Fibroblast of lung (primary cell): ENCODE data around the gene NUAK2. TPM values are rescaled to one million over a fixed set of nuclear protein-coding genes. Genes with fewer than 3 reads are reported as not detected.

Experiments used
- DNase-seq, 2 donors: peaks; one replicate each; pipeline versions ENCODE4 v3.0.0 to v3.0.0-alpha.2; 2010; ENCODE audit warnings: low read depth in 2 of 2
- H2AFZ ChIP-seq: 2 replicates; pipeline ENCODE4 v1.5.1; 2012; ENCODE audit warnings: low read length, control low read depth, inconsistent platforms
- H3K27ac ChIP-seq: 2 replicates; pipeline ENCODE4 v1.5.1; 2011; ENCODE audit warnings: low read length, control low read depth; ENCODE audit not compliant: insufficient read depth
- H3K27me3 ChIP-seq: 2 replicates; pipeline ENCODE4 v1.5.1; 2011; ENCODE audit warnings: mild to moderate bottlenecking, low read length; ENCODE audit not compliant: control insufficient read depth, insufficient read depth
- H3K36me3 ChIP-seq: 2 replicates; pipeline ENCODE4 v1.5.1; 2011; ENCODE audit warnings: low read length; ENCODE audit not compliant: control insufficient read depth, insufficient read depth
- H3K4me1 ChIP-seq: 2 replicates; pipeline ENCODE4 v1.5.1; 2011; ENCODE audit warnings: low read length; ENCODE audit not compliant: control insufficient read depth, insufficient read depth; ENCODE audit errors: extremely low read depth
- H3K4me2 ChIP-seq: 2 replicates; pipeline ENCODE4 v1.5.1; 2011; ENCODE audit warnings: low read length, control low read depth; ENCODE audit not compliant: insufficient read depth; ENCODE audit errors: extremely low read depth
- H3K4me3 ChIP-seq, 4 experiments: fragments of 200-600 bp in 1 of 4; sonication (generic) in 1 of 4; replicated peaks in 1 of 4; 2 replicates each; pipeline ENCODE4 v1.5.1; 2011 to 2016; ENCODE audit warnings: low read length in 4 of 4, low read depth in 3 of 4, mild to moderate bottlenecking in 3 of 4, control low read depth in 2 of 4, inconsistent platforms in 1 of 4, mixed read lengths in 1 of 4; ENCODE audit not compliant: insufficient read depth in 1 of 4; ENCODE audit errors: control extremely low read depth in 1 of 4
- H3K79me2 ChIP-seq: 2 replicates; pipeline ENCODE4 v1.5.1; 2012; ENCODE audit warnings: mild to moderate bottlenecking, low read length, inconsistent platforms; ENCODE audit not compliant: control insufficient read depth, insufficient read depth
- H3K9ac ChIP-seq: 2 replicates; pipeline ENCODE4 v1.5.1; 2011; ENCODE audit warnings: mild to moderate bottlenecking, low read length, control low read depth; ENCODE audit not compliant: insufficient read depth
- H3K9me3 ChIP-seq: 2 replicates; pipeline ENCODE4 v1.5.1; 2012; ENCODE audit warnings: low read depth, low read length; ENCODE audit not compliant: control insufficient read depth, insufficient read depth
- H4K20me1 ChIP-seq: 2 replicates; pipeline ENCODE4 v1.5.1; 2011; ENCODE audit warnings: low read length; ENCODE audit not compliant: control insufficient read depth, insufficient read depth; ENCODE audit errors: extremely low read depth
- CTCF ChIP-seq, 2 donors: IDR thresholded peaks in 1 of 2; conservative IDR thresholded peaks in 1 of 2; 1 replicate in 1 of 2; 2 replicates in 1 of 2; pipeline ENCODE4 v1.5.1; 2011 to 2012; ENCODE audit warnings: low read length in 2 of 2, control low read depth in 1 of 2, inconsistent platforms in 1 of 2, low read depth in 1 of 2, mild to moderate bottlenecking in 1 of 2
- EZH2 ChIP-seq: IDR thresholded peaks from 2 replicates; pipeline ENCODE4 v1.5.1; 2012; ENCODE audit warnings: low read length, control low read depth, mild to moderate bottlenecking; ENCODE audit errors: missing control alignments
- polyA plus RNA-seq, 2 donors: library from polyadenylated mRNA; depleted of rRNA in 1 of 2; stranded (reverse) in 1 of 2; unstranded in 1 of 2; fragments of >200 nt; gene quantifications; 2 replicates each; pipeline ENCODE4 v1.2.1, GENCODE V29; 2011 to 2012; ENCODE audit warnings: missing spikeins in 1 of 2
- total RNA-seq: library from RNA; depleted of rRNA; stranded (reverse); fragments of >200 nt; gene quantifications from 2 replicates; pipeline ENCODE4 v1.2.1, GENCODE V29; 2014

The NUAK2 gene
- total and polyA plus RNA-seq, 2 donors (not counting 1 experiment from before 2014, with no cell fraction given), result 1.7 to 4.9 TPM

GRCh38 chr1:205268846-205269680, 52.5 kb downstream of the NUAK2 start:
- Histone ChIP-seq H4K20me1 (no peaks in the 10 kb centered on the region), H3K4me2 (no peak overlapping the region), H3K79me2 (no peaks in the 10 kb centered on the region), H3K9ac (no peak overlapping the region), H3K9me3 (no peaks in the 10 kb centered on the region), H3K36me3 (peaks cover 1% of the 10 kb centered on the region), H3K4me1 (no peaks in the 10 kb centered on the region), H2AFZ (no peak overlapping the region), H3K4me3 (no peak overlapping the region), H3K27ac (no peak overlapping the region), H3K27me3 (no peaks in the 10 kb centered on the region)
- DNase-seq, result no peak
- no peak for TF ChIP-seq EZH2

- Histone ChIP-seq H3K36me3 (peaks cover 1% of the 10 kb centered on the region), H3K79me2 (no peaks in the 10 kb centered on the region), H4K20me1 (no peaks in the 10 kb centered on the region), H2AFZ (no peak overlapping the region), H3K9ac (no peak overlapping the region), H3K27ac (no peak overlapping the region), H3K4me2 (no peak overlapping the region), H3K27me3 (no peaks in the 10 kb centered on the region), H3K4me3 (no peak overlapping the region), H3K4me1 (no peaks in the 10 kb centered on the region), H3K9me3 (no peaks in the 10 kb centered on the region)
- no peak for DNase-seq
- TF ChIP-seq CTCF (conservative IDR thresholded peaks at IDR 0.05 in 1 of 2, IDR thresholded peaks at IDR 0.05 in 1 of 2; ENCODE audit: low read depth in 1 of 2, low read length in 2 of 2) (no peak), EZH2 (no peak)
These were observed 54.1 kb downstream of the NUAK2 start for GRCh38 chr1:205267306-205267902.

GRCh38 chr1:205266611-205267305, 54.8 kb downstream of the NUAK2 start:
- H2AFZ ChIP-seq, result no peak overlapping the region
- H3K36me3 ChIP-seq, result peaks cover 1% of the 10 kb centered on the region
- H3K9me3 ChIP-seq, result no peaks in the 10 kb centered on the region
- H3K4me1 ChIP-seq, result peaks cover 2% of the 10 kb centered on the region
- no peak overlapping the region for H3K4me3 ChIP-seq
- no peak for DNase-seq
- no peak overlapping the region for H3K9ac ChIP-seq
- no peak overlapping the region for H3K4me2 ChIP-seq
- no peaks in the 10 kb centered on the region for H3K79me2 ChIP-seq
- no peak overlapping the region for H3K27ac ChIP-seq
- TF ChIP-seq EZH2, result no peak
- no peak for TF ChIP-seq CTCF (conservative IDR thresholded peaks at IDR 0.05 in 1 of 2, IDR thresholded peaks at IDR 0.05 in 1 of 2; ENCODE audit: low read depth in 1 of 2, low read length in 2 of 2)
- no peaks in the 10 kb centered on the region for H4K20me1 ChIP-seq
- no peaks in the 10 kb centered on the region for H3K27me3 ChIP-seq
